ENCODE data around the gene CALR.

The CALR gene

DNA sequence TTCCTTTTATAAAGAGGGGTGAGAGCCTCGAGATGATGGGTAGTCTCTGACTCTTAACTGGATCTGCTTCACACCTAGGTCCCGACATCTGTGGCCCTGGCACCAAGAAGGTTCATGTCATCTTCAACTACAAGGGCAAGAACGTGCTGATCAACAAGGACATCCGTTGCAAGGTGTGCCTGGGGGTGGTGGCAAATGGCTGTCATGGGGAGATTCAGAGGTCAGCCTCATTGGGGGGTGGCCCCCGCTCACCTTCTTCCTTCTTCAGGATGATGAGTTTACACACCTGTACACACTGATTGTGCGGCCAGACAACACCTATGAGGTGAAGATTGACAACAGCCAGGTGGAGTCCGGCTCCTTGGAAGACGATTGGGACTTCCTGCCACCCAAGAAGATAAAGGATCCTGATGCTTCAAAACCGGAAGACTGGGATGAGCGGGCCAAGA, 1.6 kb downstream of the CALR start:
- TF ChIP-seq ZNF362 (tag by site-specific recombination; IDR thresholded peaks at IDR 0.05) (no peak), ZNF549 (tag by site-specific recombination; IDR thresholded peaks at IDR 0.05) (no peak)
- Histone ChIP-seq H3K4me3 (ENCODE audit: low read depth, low read length) (peak overlapping the region; percentile 97), H3K4me1 (ENCODE audit: control insufficient read depth, insufficient read depth, low read length) (peaks cover 9% of the 10 kb centered on the region), H3K36me3 (ENCODE audit: control insufficient read depth in 2 of 2, insufficient read depth in 1 of 2, low read length in 2 of 2) (peaks cover 25 to 60% of the 10 kb centered on the region in 2 experiments; a peak in 2 of 3 replicates), H3K9me3 (ENCODE audit: control insufficient read depth, insufficient read depth, low read depth, low read length) (no peaks in the 10 kb centered on the region), H3K27ac (ENCODE audit: extremely low read depth, low read depth, low read length) (peak overlapping the region; percentile 28; the same call in 1 of the 2 replicates)
- ChIA-PET POLR2A (interaction anchor here (1.5 to 2.9 kb wide), 4 partner anchors 13 to 58 kb away, joined by 3 to 21 read pairs (median 7); partner anchors contain the start of gene DNASE2), CTCF (interaction anchor here (0.7 to 2.6 kb wide), 2 partner anchors 25 to 37 kb away, joined by 5 to 11 read pairs; no protein-coding TSS in a partner anchor)

DNA sequence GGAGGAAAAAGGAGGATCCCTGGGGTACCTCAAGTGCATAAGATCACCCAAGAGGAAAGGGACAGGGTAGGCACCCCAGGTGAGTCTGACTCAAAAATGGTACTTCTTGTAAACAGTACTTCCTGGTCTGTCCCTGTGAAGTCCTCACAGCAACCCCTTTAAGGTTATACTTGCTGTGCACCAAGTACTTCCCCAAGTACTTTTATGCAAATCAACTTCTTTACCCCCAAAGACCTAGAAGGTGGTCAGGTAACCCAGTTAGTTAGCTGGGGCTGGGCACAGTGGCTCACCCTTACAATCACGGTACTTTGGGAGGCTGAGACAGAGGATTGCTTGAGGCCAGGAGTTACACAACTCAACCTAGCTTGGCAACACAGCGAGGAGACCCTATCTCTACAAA, 2.5 kb downstream of the CALR start:
- no peaks in the 10 kb centered on the region for H3K9me3 ChIP-seq (ENCODE audit: control insufficient read depth, insufficient read depth, low read depth, low read length)
- H3K27ac ChIP-seq (ENCODE audit: extremely low read depth, low read depth, low read length), result peak overlapping the region; percentile 28; the same call in 1 of the 2 replicates
- ChIA-PET POLR2A (interaction anchor here (0.6 to 0.7 kb wide), 2 partner anchors 181 to 221 kb away, joined by 3 to 5 read pairs; no protein-coding TSS in a partner anchor), CTCF (no interaction called here)
- H3K36me3 ChIP-seq (ENCODE audit: control insufficient read depth in 2 of 2, insufficient read depth in 1 of 2, low read length in 2 of 2), result peaks cover 27 to 63% of the 10 kb centered on the region in 2 experiments; a peak in 2 of 3 replicates
- H3K4me3 ChIP-seq (ENCODE audit: low read depth, low read length), result no peak overlapping the region
- TF ChIP-seq, protein P1, sequence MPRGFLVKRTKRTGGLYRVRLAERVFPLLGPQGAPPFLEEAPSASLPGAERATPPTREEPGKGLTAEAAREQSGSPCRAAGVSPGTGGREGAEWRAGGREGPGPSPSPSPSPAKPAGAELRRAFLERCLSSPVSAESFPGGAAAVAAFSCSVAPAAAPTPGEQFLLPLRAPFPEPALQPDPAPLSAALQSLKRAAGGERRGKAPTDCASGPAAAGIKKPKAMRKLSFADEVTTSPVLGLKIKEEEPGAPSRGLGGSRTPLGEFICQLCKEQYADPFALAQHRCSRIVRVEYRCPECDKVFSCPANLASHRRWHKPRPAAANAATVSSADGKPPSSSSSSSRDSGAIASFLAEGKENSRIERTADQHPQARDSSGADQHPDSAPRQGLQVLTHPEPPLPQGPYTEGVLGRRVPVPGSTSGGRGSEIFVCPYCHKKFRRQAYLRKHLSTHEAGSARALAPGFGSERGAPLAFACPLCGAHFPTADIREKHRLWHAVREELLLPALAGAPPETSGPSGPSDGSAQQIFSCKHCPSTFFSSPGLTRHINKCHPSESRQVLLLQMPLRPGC (tag by site-specific recombination; IDR thresholded peaks at IDR 0.05), result no peak
- TF ChIP-seq ZNF174 (tag by site-specific recombination; IDR thresholded peaks at IDR 0.05) (no peak), ZFP41 (tag by site-specific recombination; IDR thresholded peaks at IDR 0.05; ENCODE audit: borderline replicate concordance) (no peak), ZBTB6 (tag by site-specific recombination; IDR thresholded peaks at IDR 0.05) (no peak), ZNF707 (tag by site-specific recombination; IDR thresholded peaks at IDR 0.05) (no peak), ZNF664 (tag by site-specific recombination; IDR thresholded peaks at IDR 0.05) (no peak), ZNF48 (tag by site-specific recombination; IDR thresholded peaks at IDR 0.05) (no peak), KLF8 (tag by site-specific recombination; IDR thresholded peaks at IDR 0.05) (no peak), HOXC10 (CRISPR knock-in tag; IDR thresholded peaks at IDR 0.05) (no peak), ZNF404 (tag by site-specific recombination; IDR thresholded peaks at IDR 0.05) (no peak), ZNF211 (tag by site-specific recombination; IDR thresholded peaks at IDR 0.05; ENCODE audit: low read depth) (no peak), ZNF558 (tag by site-specific recombination; IDR thresholded peaks at IDR 0.05) (no peak), OVOL3 (tag by site-specific recombination; IDR thresholded peaks at IDR 0.05) (no peak), ZNF555 (tag by site-specific recombination; conservative IDR thresholded peaks at IDR 0.05) (no peak)
- peaks cover 9% of the 10 kb centered on the region for H3K4me1 ChIP-seq (ENCODE audit: control insufficient read depth, insufficient read depth, low read length)

GRCh38 chr19:12943437-12944044, 5.1 kb downstream of the CALR start:
- H3K36me3 ChIP-seq (ENCODE audit: control insufficient read depth in 2 of 2, insufficient read depth in 1 of 2, low read length in 2 of 2), result peaks cover 41 to 76% of the 10 kb centered on the region in 2 experiments
- no peak for TF ChIP-seq ZNF394 (tag by site-specific recombination; IDR thresholded peaks at IDR 0.05; ENCODE audit: borderline replicate concordance)
- TF ChIP-seq, protein P2, sequence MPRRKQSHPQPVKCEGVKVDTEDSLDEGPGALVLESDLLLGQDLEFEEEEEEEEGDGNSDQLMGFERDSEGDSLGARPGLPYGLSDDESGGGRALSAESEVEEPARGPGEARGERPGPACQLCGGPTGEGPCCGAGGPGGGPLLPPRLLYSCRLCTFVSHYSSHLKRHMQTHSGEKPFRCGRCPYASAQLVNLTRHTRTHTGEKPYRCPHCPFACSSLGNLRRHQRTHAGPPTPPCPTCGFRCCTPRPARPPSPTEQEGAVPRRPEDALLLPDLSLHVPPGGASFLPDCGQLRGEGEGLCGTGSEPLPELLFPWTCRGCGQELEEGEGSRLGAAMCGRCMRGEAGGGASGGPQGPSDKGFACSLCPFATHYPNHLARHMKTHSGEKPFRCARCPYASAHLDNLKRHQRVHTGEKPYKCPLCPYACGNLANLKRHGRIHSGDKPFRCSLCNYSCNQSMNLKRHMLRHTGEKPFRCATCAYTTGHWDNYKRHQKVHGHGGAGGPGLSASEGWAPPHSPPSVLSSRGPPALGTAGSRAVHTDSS (tag by site-specific recombination; IDR thresholded peaks at IDR 0.05), result peak; percentile 100
- no peak overlapping the region for H3K27ac ChIP-seq (ENCODE audit: extremely low read depth, low read depth, low read length)
- H3K4me1 ChIP-seq (ENCODE audit: control insufficient read depth, insufficient read depth, low read length), result peaks cover 5% of the 10 kb centered on the region
- CTCF ChIA-PET, result interaction anchor here (0.9 kb wide), 1 partner anchor 11 kb away, joined by 3 read pairs; no protein-coding TSS in a partner anchor
- no peaks in the 10 kb centered on the region for H3K9me3 ChIP-seq (ENCODE audit: control insufficient read depth, insufficient read depth, low read depth, low read length)
- POLR2A ChIA-PET, result interaction anchor here (0.6 to 1.8 kb wide), 4 partner anchors 10 to 264 kb away, joined by 3 to 7 read pairs (median 5); partner anchors contain the start of gene FARSA
- H3K4me3 ChIP-seq (ENCODE audit: low read depth, low read length), result no peak overlapping the region
